ENCODE results near the gene CD7. TPM values are rescaled to one million over a fixed set of nuclear protein-coding genes. Genes with fewer than 3 reads are reported as not detected.
A peak's percentile ranks its signal among the peaks of the same experiment; 100 is the strongest.

The CD7 gene
- total RNA-seq, 2 experiments from 2014 or later = 289 to 292 TPM

GRCh38 chr17:82302568-82302963 lies 14.8 kb downstream of the CD7 start:
- no peak for DNase-seq

GRCh38 chr17:82301916-82302567 lies 15.4 kb downstream of the CD7 start:
- no peak for TF ChIP-seq CTCF (IDR thresholded peaks at IDR 0.05)
- H3K27me3 Mint-ChIP-seq = no peaks in the 10 kb centered on the region
- ATAC-seq (no peak), DNase-seq (peak; percentile 83)
- peaks cover 87% of the 10 kb centered on the region for H3K4me1 Mint-ChIP-seq (ENCODE audit: low read depth)
- H3K4me3 Mint-ChIP-seq = peak overlapping the region; percentile 78
- intact Hi-C loops (cut with micrococcal nuclease) = no loop called here
- H3K9me3 Mint-ChIP-seq = no peaks in the 10 kb centered on the region
- H3K27ac Mint-ChIP-seq = peak overlapping the region; percentile 100
- POLR2A ChIA-PET = interaction anchor here (0.8 to 11.5 kb wide), 8 partner anchors 10 to 435 kb away, joined by 3 to 227 read pairs (median 4); partner anchors contain the start of genes CD7, CSNK1D and SLC16A3
- no peaks in the 10 kb centered on the region for H3K36me3 Mint-ChIP-seq (ENCODE audit: low read depth)
- CTCF ChIA-PET = interaction anchor here (0.9 to 8.4 kb wide), 8 partner anchors 9 to 153 kb away, joined by 3 to 68 read pairs (median 5); partner anchors contain the start of gene CD7

More at GRCh38 chr17:82302568-82302963, 14.8 kb downstream of the CD7 start:
- ChIA-PET POLR2A (interaction anchor here (0.8 to 11.5 kb wide), 6 partner anchors 10 to 436 kb away, joined by 3 to 227 read pairs (median 6); partner anchors contain the start of genes CD7 and CSNK1D), CTCF (interaction anchor here (0.9 to 8.4 kb wide), 5 partner anchors 14 to 96 kb away, joined by 4 to 68 read pairs (median 8); partner anchors contain the start of gene CD7)
- ATAC-seq = no peak
- intact Hi-C loops (cut with micrococcal nuclease) = no loop called here
- peak overlapping the region; percentile 78 for H3K4me3 Mint-ChIP-seq
- peaks cover 82% of the 10 kb centered on the region for H3K4me1 Mint-ChIP-seq (ENCODE audit: low read depth)
- peak overlapping the region; percentile 100 for H3K27ac Mint-ChIP-seq
- no peak for TF ChIP-seq CTCF (IDR thresholded peaks at IDR 0.05)
- no peaks in the 10 kb centered on the region for H3K9me3 Mint-ChIP-seq
- H3K27me3 Mint-ChIP-seq = no peaks in the 10 kb centered on the region
- no peaks in the 10 kb centered on the region for H3K36me3 Mint-ChIP-seq (ENCODE audit: low read depth)

GRCh38 chr17:82301300-82301915 lies 16.0 kb downstream of the CD7 start:
- intact Hi-C loops (cut with micrococcal nuclease) = no loop called here
- no peaks in the 10 kb centered on the region for H3K9me3 Mint-ChIP-seq
- POLR2A ChIA-PET = interaction anchor here (0.8 to 11.5 kb wide), 7 partner anchors 9 to 434 kb away, joined by 3 to 227 read pairs (median 5); partner anchors contain the start of genes CD7, CSNK1D and SLC16A3
- H3K27ac Mint-ChIP-seq = peak overlapping the region; percentile 100
- ATAC-seq (no peak), DNase-seq (peak; percentile 50)
- H3K4me1 Mint-ChIP-seq (ENCODE audit: low read depth) = peaks cover 87% of the 10 kb centered on the region
- CTCF ChIA-PET = interaction anchor here (0.6 to 8.4 kb wide), 6 partner anchors 9 to 154 kb away, joined by 3 to 68 read pairs (median 4); partner anchors contain the start of gene CD7
- no peak for TF ChIP-seq CTCF (IDR thresholded peaks at IDR 0.05)
- peak overlapping the region; percentile 45 for H3K4me3 Mint-ChIP-seq
- no peaks in the 10 kb centered on the region for H3K36me3 Mint-ChIP-seq (ENCODE audit: low read depth)
- H3K27me3 Mint-ChIP-seq = no peaks in the 10 kb centered on the region

GRCh38 chr17:82300707-82301270 lies 16.6 kb downstream of the CD7 start:
- no peak for ATAC-seq
- H3K4me1 Mint-ChIP-seq (ENCODE audit: low read depth) = peaks cover 83% of the 10 kb centered on the region
- H3K4me3 Mint-ChIP-seq = peak overlapping the region; percentile 45
- intact Hi-C loops (cut with micrococcal nuclease) = no loop called here
- DNase-seq = peak; percentile 78
- H3K27me3 Mint-ChIP-seq = no peaks in the 10 kb centered on the region
- ChIA-PET POLR2A (interaction anchor here (1.0 to 11.5 kb wide), 5 partner anchors 9 to 28 kb away, joined by 3 to 227 read pairs (median 6); partner anchors contain the start of genes CD7 and CSNK1D), CTCF (interaction anchor here (0.6 to 8.4 kb wide), 8 partner anchors 8 to 162 kb away, joined by 3 to 68 read pairs (median 4); partner anchors contain the start of gene CD7)
- H3K27ac Mint-ChIP-seq = peak overlapping the region; percentile 100
- TF ChIP-seq CTCF (IDR thresholded peaks at IDR 0.05) = peak; percentile 87
- H3K36me3 Mint-ChIP-seq (ENCODE audit: low read depth) = no peaks in the 10 kb centered on the region
- H3K9me3 Mint-ChIP-seq = no peaks in the 10 kb centered on the region
